MV-4-11 (cell line): ENCODE results near the gene PEX16.

Experiments
- DNase-seq: peaks from one replicate; lab custom pipeline; 2025; lab: John Stamatoyannopoulos, UW

PEX16 gene

GRCh38 chr11:45930951-45931570 lies 13.4 kb upstream of the PEX16 start:
- DNase-seq: no peak

GRCh38 chr11:45930031-45930794 lies 12.5 kb upstream of the PEX16 start:
- peak; percentile 59 for DNase-seq

- no peak for DNase-seq
Observed at GRCh38 chr11:45929486-45930030, 11.9 kb upstream of the PEX16 start.

- DNase-seq: no peak
Observed at GRCh38 chr11:45928535-45929215, 11.0 kb upstream of the PEX16 start.

DNA sequence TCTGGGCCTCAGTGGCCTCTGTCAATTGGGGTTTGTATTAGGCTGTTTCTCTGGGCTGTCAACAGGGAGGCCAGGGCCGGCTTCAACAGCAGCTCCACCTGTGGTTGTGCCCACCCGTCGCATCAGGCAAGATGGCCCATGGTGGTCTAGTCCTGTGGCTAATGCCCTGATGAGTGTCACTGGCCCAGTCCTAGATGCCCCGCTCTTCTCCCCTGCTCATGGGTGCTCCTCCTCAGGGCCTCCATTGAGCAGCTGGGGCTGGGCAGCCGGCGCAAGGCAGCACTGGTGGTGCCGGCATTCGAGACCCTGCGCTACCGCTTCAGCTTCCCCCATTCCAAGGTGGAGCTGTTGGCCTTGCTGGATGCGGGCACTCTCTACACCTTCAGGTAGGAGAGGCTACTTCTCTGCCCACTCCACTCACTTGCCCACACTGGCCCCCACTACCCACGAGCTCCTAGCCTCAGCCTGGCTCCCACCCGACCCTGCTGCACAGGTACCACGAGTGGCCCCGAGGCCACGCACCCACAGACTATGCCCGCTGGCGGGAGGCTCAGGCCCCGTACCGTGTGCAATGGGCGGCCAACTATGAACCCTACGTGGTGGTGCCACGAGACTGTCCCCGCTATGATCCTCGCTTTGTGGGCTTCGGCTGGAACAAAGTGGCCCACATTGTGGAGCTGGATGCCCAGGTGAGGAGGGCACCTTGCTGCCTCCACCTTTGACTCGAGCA lies 10.2 kb upstream of the PEX16 start:
- no peak for DNase-seq

DNA sequence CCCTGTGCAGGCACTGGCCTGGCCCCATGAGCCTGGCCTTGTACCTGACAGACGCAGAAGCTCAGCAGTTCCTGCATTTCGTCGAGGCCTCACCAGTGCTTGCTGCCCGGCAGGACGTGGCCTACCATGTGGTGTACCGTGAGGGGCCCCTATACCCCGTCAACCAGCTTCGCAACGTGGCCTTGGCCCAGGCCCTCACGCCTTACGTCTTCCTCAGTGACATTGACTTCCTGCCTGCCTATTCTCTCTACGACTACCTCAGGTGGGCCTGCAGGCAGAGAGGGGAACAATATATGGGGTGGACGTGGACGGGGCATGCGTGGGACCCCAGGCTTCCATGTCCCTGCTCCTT lies 9.6 kb upstream of the PEX16 start:
- DNase-seq: peak; percentile 11

DNA sequence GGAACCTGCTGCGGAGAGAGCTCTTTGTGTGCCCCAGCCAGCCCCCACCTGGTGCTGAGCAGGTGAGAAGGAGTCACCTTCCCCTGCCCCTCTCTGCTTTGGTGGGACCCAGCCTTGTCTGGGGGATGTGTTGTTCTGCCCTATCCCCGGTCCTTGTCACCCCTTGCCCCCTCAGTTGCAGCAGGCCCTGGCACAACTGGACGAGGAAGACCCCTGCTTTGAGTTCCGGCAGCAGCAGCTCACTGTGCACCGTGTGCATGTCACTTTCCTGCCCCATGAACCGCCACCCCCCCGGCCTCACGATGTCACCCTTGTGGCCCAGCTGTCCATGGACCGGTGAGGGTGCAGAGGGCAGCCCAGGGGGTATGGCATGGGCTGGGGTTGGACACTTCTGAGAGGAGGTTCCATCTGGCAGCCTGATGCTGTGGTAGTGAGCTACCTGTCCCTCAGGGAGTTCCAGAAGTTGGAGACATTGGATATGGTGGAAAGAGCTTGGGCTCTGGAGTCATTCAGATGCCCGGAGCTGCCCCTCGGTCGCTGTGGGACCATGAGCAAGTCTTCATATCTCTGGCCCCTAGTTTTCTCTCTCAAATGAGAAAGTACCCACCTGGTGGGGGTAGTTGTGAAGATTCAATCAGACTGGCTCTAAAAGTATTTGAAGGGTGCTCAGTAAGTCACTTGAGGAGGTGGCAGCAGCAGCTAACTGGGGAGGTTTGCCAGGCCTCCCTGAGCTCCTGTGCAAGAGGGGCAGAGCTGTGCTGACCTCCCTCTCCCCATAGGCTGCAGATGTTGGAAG lies 9.1 kb upstream of the PEX16 start:
- DNase-seq: no peak

DNA sequence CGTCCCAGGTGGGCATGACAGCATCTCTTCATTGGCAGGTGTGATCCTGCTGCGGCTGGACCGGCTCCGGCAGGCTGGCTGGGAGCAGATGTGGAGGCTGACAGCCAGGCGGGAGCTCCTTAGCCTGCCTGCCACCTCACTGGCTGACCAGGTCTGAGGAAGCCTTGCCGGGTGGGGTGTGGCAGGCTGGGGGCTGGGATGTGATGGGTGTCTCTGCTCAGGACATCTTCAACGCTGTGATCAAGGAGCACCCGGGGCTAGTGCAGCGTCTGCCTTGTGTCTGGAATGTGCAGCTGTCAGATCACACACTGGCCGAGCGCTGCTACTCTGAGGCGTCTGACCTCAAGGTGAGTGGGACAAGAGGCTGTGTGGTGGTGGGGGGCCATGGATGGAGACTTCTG lies 8.3 kb upstream of the PEX16 start:
- no peak for DNase-seq

GRCh38 chr11:45925550-45925949 lies 7.9 kb upstream of the PEX16 start:
- DNase-seq: no peak

DNA sequence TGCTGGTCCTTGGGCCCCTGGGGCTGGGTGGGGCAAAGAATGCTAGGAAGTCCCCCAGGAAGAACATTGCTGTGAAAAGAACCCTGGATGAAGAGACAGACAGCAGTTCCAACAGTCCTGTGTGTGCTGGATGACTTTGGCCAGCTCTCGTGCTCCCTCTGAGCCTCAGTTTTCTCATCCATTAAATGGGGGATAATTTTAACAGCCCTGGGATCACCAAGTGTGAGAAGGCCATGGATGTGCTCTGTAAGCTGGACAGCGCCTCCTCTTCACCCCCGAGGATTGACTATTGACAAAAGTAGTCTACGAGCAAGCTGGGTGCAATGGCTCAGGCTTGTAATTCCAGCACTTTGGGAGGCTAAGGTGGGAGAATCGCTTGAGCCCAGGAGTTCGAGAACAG lies 7.2 kb upstream of the PEX16 start:
- DNase-seq: no peak

GRCh38 chr11:45924036-45924915 lies 6.6 kb upstream of the PEX16 start:
- DNase-seq: no peak

GRCh38 chr11:45922425-45923082 lies 4.9 kb upstream of the PEX16 start, which contains the start of gene LARGE2:
Gene LARGE2, plus strand, starts transcription at chr11:45922656. Its CDS starts 227 bp downstream, at chr11:45922883.
- no peak for DNase-seq

DNA sequence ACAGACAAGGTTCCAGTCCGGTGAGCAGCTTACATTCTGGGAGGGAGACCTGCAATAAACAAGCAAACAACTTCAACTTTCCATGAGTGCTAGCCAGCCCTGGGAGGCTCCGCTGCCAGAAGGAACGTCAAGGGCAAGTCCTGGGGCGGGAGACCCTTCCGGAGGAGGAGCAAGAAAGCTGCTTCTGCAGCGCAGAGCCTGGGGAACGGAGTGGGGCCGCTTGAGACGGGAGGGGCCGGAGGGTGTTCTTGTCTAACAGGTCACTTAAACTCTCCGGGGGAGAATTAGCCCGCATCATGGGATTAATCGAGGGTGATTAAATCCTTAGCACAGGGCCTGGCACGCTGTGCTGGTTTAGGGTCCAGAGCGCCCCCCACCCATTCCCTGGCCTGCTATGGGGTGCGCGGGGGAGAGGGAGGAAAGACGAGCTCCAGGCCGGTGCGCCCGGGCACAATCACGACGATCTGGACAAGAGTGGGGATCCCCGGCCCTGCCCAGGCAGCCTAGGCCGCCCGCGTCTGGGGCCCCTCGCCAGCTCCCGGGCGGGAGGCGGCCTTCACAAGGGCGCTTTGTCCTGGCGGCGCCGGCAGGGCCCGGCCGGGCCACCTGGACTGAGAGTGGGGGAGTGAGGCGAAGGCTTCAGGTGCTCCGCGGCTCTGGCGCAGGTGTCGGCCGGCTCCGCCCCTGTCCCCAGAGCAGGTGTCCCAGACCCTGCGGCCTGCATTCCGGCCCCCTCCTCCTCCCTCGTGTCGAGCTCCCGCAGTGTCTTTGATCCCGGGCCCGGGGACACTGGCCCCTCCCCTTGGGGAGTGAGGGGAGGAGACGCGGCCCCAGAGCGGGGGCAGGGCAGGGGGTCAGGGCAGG lies 4.1 kb upstream of the PEX16 start:
- DNase-seq: no peak

DNA sequence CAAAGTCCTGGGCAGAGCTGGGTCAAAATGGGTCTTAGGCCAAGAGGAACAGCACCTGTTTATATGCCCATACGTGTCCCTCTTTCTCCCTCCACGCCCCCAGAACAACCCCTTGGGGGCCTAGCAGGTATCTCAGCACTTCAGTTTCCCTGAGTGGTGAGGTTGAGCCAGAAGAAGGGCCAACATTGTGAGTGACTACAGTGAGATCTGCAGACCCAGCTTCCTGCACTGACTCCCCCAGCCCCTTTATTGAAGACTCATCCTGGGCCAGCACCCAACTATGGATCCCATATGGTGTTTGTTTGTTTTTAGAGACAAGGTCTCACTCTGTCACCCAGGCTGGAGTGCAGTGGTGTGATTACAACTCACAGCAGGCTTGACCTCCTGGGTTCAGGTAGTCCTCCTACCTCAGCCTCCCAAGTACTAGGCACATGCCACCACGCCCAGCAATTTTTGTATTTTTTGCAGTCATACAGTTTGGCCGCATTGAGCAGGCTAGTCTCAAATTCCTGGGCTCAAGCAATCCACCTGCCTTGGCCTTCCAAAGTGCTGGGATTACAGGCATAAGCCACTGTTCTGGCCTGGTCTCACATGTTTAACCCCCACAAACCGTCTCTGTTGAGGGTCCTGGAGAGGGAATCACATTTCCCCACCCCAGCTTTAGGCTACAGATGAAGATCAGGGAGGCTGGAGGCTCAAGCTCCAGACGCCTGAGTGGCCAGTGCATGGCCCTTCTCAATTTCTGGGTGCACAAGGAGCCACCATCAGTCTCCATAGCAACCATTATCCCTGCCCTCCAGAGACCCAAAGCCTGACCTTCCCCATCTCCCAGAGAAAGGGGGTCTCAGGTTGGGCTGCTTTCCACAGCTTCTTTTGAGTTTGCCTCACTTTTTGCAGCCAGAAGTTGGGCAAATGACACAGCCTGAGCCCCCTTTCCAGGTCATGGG lies 3.1 kb upstream of the PEX16 start:
- no peak for DNase-seq

DNA sequence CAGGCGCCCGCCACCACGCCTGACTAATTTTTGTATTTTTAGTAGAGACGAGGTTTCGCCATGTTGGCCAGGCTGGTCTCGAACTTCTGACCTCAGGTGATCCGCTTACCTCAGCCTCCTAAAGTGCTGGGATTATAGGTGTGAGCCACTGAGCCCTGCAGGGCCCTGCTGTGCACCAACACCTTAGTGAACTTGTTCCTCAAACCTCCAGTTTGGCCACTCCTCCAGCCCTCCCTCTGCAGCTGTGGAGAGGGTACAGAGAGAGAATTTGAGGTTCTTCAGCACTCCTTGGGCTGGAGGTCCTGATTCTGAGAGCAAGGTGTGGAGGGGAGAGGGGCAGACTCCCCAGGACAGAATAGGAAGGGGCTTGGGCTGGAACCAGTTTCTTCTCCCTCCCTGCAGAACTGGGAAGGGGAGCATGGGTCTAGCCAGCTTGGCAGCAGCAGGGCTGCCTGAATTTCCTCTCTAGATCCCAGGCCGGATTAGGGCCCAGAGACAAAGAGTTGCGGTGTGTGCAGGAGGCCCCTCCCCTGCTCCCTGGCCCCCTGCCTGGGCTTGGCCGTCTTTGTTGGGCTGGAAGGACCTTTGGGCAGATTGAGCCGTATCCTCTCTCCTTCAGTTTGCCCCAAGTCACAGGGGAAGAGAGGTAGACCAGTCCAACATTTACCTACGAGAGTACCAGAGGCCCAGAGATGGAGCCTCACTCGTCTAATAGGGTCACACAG lies 2.3 kb upstream of the PEX16 start:
- DNase-seq: no peak

GRCh38 chr11:45918962-45919675 lies 1.4 kb upstream of the PEX16 start:
- DNase-seq: no peak
